GM12878 (cell line): Measurements from ENCODE around the gene IGSF8. TPM values are rescaled to one million over a fixed set of nuclear protein-coding genes. Genes with fewer than 3 reads are reported as not detected.

Source experiments
- ATAC-seq: fragments of 200-7000 bp; cut with Tn5 transposase; 3 replicates; pipeline ENCODE4 v1.9.1; 2020; ENCODE audit warnings: mild to moderate bottlenecking, moderate library complexity
- BruUV-seq: library from RNA; stranded (reverse); fragments of 400-500 nt; replicated peaks from 2 replicates; lab custom pipeline; 2021; lab: Mats Ljungman, UMichigan
- CTCF ChIA-PET: fragments of 300-600 bp; sonication (Branson Sonifier 250); formaldehyde crosslinking; extraction: SDS; loops from one replicate; lab custom pipeline; 2021; ENCODE audit warnings: inconsistent platforms; lab: Yijun Ruan, JAX
- POLR2A ChIA-PET: fragments of 350-600 bp; formaldehyde crosslinking; extraction: SDS; loops from one replicate; lab custom pipeline; 2021; ENCODE audit warnings: inconsistent platforms; lab: Charles Lee
- RAD21 ChIA-PET: fragments of 300-600 bp; sonication (Branson Sonifier 250); formaldehyde crosslinking; loops from one replicate; lab custom pipeline; 2023; ENCODE audit warnings: antibody characterized with exemption; ENCODE audit not compliant: unreplicated experiment; lab: Charles Lee
- SMC1A ChIA-PET: fragments of 300-600 bp; sonication (Branson Sonifier 250); formaldehyde crosslinking; loops from one replicate; lab custom pipeline; 2023; ENCODE audit not compliant: unreplicated experiment, uncharacterized antibody; lab: Charles Lee
- DNase-seq: peaks from one replicate; pipeline ENCODE4 v3.0.0-alpha.2; 2011; ENCODE audit warnings: low read depth, low spot score
- FAIRE-seq: peaks from 3 replicates; lab custom pipeline; 2011; peaks lifted over from hg19 to GRCh38; lab: Jason Lieb, UNC
- H2AFZ ChIP-seq: 2 replicates; pipeline ENCODE4 v1.6.0; 2011; ENCODE audit warnings: low read depth, low read length, control low read depth; ENCODE audit not compliant: control insufficient read depth
- H3K27ac ChIP-seq: 2 replicates; pipeline ENCODE4 v1.5.1; 2011; ENCODE audit warnings: control low read depth; ENCODE audit not compliant: control insufficient read depth, insufficient read depth
- H3K27me3 ChIP-seq, 2 experiments: replicated peaks in 1 of 2; 2 replicates each; pipeline versions ENCODE4 v1.6.0 to v1.6.1; 2011; ENCODE audit warnings: low read length in 1 of 2; ENCODE audit not compliant: control insufficient read depth in 2 of 2, insufficient read depth in 2 of 2
- H3K36me3 ChIP-seq, 2 experiments: 2 replicates each; pipeline ENCODE4 v1.5.1; 2011; ENCODE audit warnings: low read length in 1 of 2; ENCODE audit not compliant: control insufficient read depth in 2 of 2, insufficient read depth in 2 of 2
- H3K4me1 ChIP-seq: 2 replicates; pipeline ENCODE4 v1.6.1; 2011; ENCODE audit warnings: mild to moderate bottlenecking, low read length, moderate library complexity, mixed read lengths; ENCODE audit not compliant: control insufficient read depth, insufficient read depth
- H3K4me2 ChIP-seq: 2 replicates; pipeline ENCODE4 v1.6.0; 2011; ENCODE audit warnings: control low read depth; ENCODE audit not compliant: control insufficient read depth, insufficient read depth
- H3K4me3 ChIP-seq: fragments of 200-600 bp; sonication (generic); 2 replicates; pipeline ENCODE4 v1.5.1; 2016
- H3K79me2 ChIP-seq: 2 replicates; pipeline ENCODE4 v1.6.0; 2011; ENCODE audit warnings: low read length; ENCODE audit not compliant: control insufficient read depth, insufficient read depth
- H3K9ac ChIP-seq: 2 replicates; pipeline ENCODE4 v1.8.0; 2011; ENCODE audit warnings: low read length, control low read depth, mixed read lengths; ENCODE audit not compliant: control insufficient read depth, insufficient read depth
- H3K9me3 ChIP-seq: replicated peaks from 3 replicates; pipeline ENCODE4 v1.5.1; 2011; ENCODE audit warnings: mild to moderate bottlenecking, low read length; ENCODE audit not compliant: control insufficient read depth, insufficient read depth
- H4K20me1 ChIP-seq: 2 replicates; pipeline ENCODE4 v1.6.0; 2011; ENCODE audit not compliant: control insufficient read depth, insufficient read depth
- GABPA ChIP-seq: IDR thresholded peaks from 2 replicates; pipeline ENCODE4 v1.6.1; 2014; ENCODE audit warnings: antibody characterized with exemption, low read depth, mild to moderate bottlenecking, inconsistent platforms
- RCOR1 ChIP-seq: conservative IDR thresholded peaks from 2 replicates; pipeline ENCODE4 v1.6.1; 2012; ENCODE audit warnings: low read depth, low read length, improper control_type of control experiment
- SMAD1 ChIP-seq: fragments of 450-650 bp; IDR thresholded peaks from 2 replicates; pipeline ENCODE4 v1.6.1; 2018; ENCODE audit warnings: mild to moderate bottlenecking, low read depth; ENCODE audit not compliant: partially characterized antibody
- SUPT20H ChIP-seq: IDR thresholded peaks from 2 replicates; pipeline ENCODE4 v1.6.1; 2011; ENCODE audit warnings: low read depth, mild to moderate bottlenecking, low read length, moderate library complexity, borderline replicate concordance; ENCODE audit not compliant: control insufficient read depth
- TCF3 ChIP-seq: IDR thresholded peaks from 2 replicates; pipeline ENCODE4 v1.6.1; 2012; ENCODE audit warnings: low read depth, mild to moderate bottlenecking, low read length, borderline replicate concordance; ENCODE audit not compliant: insufficient read depth
- WGBS: methylation state at CpG from one replicate; pipeline ENCODE4 v1.1.6; 2016; ENCODE audit warnings: low lambda C conversion rate; ENCODE audit not compliant: insufficient replicate concordance, insufficient coverage; ENCODE audit errors: missing lambda C conversion rate; 5-methylcytosine and 5-hydroxymethylcytosine counted together
- in situ Hi-C: fragments of 300-500 bp; cut with MboI; formaldehyde crosslinking; loops from 9 replicates; pipeline ENCODE4 v1.14.3; 2018; ENCODE audit warnings: mixed read lengths
- intact Hi-C: fragments of 100-400 bp; cut with micrococcal nuclease; formaldehyde crosslinking; loops from one replicate; pipeline ENCODE4 v1.14.2; 2022; ENCODE audit not compliant: unreplicated experiment
- polyA plus RNA-seq, 11 experiments: library from polyadenylated mRNA; depleted of rRNA in 4 of 11; unstranded in 6 of 11; stranded (reverse) in 5 of 11; fragments of >200 nt; fragmentation: Nextera tagmentation in 4 of 11; fragmentation: Illumina TruSeq in 1 of 11; extraction: Ambion mirVana in 4 of 11; extraction: Trizol in 1 of 11; gene quantifications; 1 replicate in 1 of 11; 2 replicates in 10 of 11; pipeline versions ENCODE4 v1.2.1 to v1.2.3, GENCODE V29; 2011 to 2016; ENCODE audit warnings: inconsistent platforms in 2 of 11, missing spikeins in 2 of 11, low read depth in 1 of 11
- total RNA-seq, 4 experiments: library from RNA; depleted of rRNA in 3 of 4; stranded (reverse); fragments of >200 nt in 3 of 4; fragmentation: Illumina TruSeq in 1 of 4; extraction: Trizol in 1 of 4; gene quantifications; 2 replicates each; pipeline versions ENCODE4 v1.2.1 to v1.2.3, GENCODE V29; 2013 to 2021

IGSF8 gene
- total and polyA plus RNA-seq, 10 of the 15 experiments (the other 5 are each of a cell fraction or from before 2014, with no cell fraction given) = 0.64 to 24.7 (median 13.9) TPM

DNA sequence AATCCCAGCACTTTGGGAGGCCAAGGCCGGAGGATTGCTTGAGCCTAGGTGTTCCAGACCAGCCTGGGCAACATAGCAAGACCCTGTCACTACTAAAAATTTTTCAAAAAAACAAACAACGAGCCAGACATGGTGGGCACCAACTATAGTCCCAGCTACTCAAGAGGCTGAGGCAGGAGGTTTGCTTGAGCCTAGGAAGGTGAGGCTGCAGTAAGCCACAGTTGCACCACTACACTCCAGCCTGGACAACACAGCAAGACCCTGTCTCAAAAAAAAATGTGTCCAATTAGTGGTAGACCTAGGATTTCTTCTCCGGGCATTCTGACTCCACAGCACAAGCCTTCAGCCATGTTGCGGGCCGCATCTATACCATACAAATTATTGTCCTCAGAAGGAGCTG, 6.7 kb upstream of the IGSF8 start (continued):
- no peak for TF ChIP-seq SMAD1
- TF ChIP-seq SUPT20H = no peak
- no peak for TF ChIP-seq GABPA

DNA sequence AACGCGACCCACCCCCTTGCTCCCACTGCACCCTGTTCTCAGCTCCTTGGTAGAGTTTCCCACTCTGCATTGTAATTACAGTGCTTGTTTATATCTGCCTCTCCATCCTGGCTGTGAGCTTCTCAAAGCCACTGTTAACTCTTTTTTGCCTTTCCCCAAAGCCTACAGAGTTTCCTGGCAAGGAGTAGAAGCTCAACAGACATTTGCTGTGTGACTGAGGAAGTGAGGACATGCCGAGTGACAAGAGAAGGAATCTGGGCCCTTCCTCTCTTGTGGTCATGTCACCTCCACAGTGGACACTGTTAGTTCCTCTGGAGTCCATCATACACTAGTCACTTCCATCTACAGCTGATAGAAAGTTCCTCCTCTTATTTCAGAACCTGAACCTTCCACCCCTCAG, 6.1 kb upstream of the IGSF8 start:
- FAIRE-seq (no peak), ATAC-seq (no peak), DNase-seq (no peak)
- POLR2A ChIA-PET = no interaction called here
- Histone ChIP-seq H3K79me2 (no peaks in the 10 kb centered on the region), H3K27ac (no peak overlapping the region), H3K4me1 (peaks cover 4% of the 10 kb centered on the region), H3K9me3 (no peaks in the 10 kb centered on the region), H2AFZ (no peak overlapping the region), H3K4me3 (no peak overlapping the region), H4K20me1 (no peaks in the 10 kb centered on the region), H3K4me2 (no peak overlapping the region), H3K36me3 (no peaks in the 10 kb centered on the region; a peak in 1 of 4 replicates), H3K9ac (no peak overlapping the region), H3K27me3 (no peaks in the 10 kb centered on the region; a peak in 1 of 4 replicates)
- BruUV-seq = no TSS peak
- WGBS = 90% methylated on average over 3 of the region's 3 CpGs
- SMC1A ChIA-PET = interaction anchor here (0.7 to 4.9 kb wide), 11 partner anchors 53 to 273 kb away, joined by 3 to 57 read pairs (median 4); partner anchors contain the start of gene CASQ1
- RAD21 ChIA-PET = interaction anchor here (1.1 to 6.8 kb wide), 4 partner anchors 89 to 275 kb away, joined by 3 to 85 read pairs (median 24); no protein-coding TSS in a partner anchor
- in situ Hi-C loops = no loop called here
- intact Hi-C loops = no loop called here
- CTCF ChIA-PET = interaction anchor here (0.6 to 11.6 kb wide), 18 partner anchors 8 to 272 kb away, joined by 3 to 189 read pairs (median 4); partner anchors contain the start of genes CASQ1 and PEX19
- TF ChIP-seq TCF3 (no peak), RCOR1 (no peak)
